Vagina (tissue), 2 donors: Measurements from ENCODE around the gene INPP4B.
A peak's percentile ranks its signal among the peaks of the same experiment; 100 is the strongest.

Experiments
- CTCF ChIP-seq, 3 experiments: fragments of 450-650 bp in 2 of 3; fragments of 200-600 bp in 1 of 3; sonication (generic) in 1 of 3; IDR thresholded peaks; one replicate each; pipeline ENCODE4 v1.5.1; 2017 to 2019; ENCODE audit warnings: antibody characterized with exemption in 3 of 3, mild to moderate bottlenecking in 2 of 3, moderate library complexity in 2 of 3
- POLR2A ChIP-seq, 2 donors: fragments of 450-650 bp; IDR thresholded peaks; one replicate each; pipeline ENCODE4 v1.6.1; 2017; ENCODE audit warnings: antibody characterized with exemption in 2 of 2, mild to moderate bottlenecking in 2 of 2, moderate library complexity in 2 of 2
- POLR2AphosphoS5 ChIP-seq, 2 donors: sonication (generic); formaldehyde crosslinking; IDR thresholded peaks; one replicate each; pipeline ENCODE4 v1.9.0; 2017; ENCODE audit warnings: antibody characterized with exemption in 2 of 2, mild to moderate bottlenecking in 2 of 2, low read depth in 1 of 2; ENCODE audit not compliant: insufficient read depth in 1 of 2

- TF ChIP-seq CTCF (IDR thresholded peaks at IDR 0.05) (no peak), POLR2A (IDR thresholded peaks at IDR 0.05) (no peak), POLR2AphosphoS5 (IDR thresholded peaks at IDR 0.05; ENCODE audit: insufficient read depth in 1 of 2, low read depth in 1 of 2) (peak in 1 of 2 donors; percentile 24)
Observed at GRCh38 chr4:142801966-142802365, 44.1 kb downstream of the INPP4B start.
